HUES48 (cell line): ENCODE measurements around the gene FOXQ1.

ENCODE experiments used
- H3K27ac ChIP-seq: one replicate; pipeline ENCODE4 v1.7.0; 2013; ENCODE audit warnings: low read depth, low read length, inconsistent platforms
- H3K27me3 ChIP-seq: 2 replicates; pipeline ENCODE4 v1.6.1; 2013; ENCODE audit warnings: mild to moderate bottlenecking, low read length; ENCODE audit not compliant: control insufficient read depth, insufficient read depth
- H3K36me3 ChIP-seq: 2 replicates; pipeline ENCODE4 v1.6.1; 2013; ENCODE audit warnings: low read length; ENCODE audit not compliant: control insufficient read depth, insufficient read depth
- H3K4me1 ChIP-seq: 2 replicates; pipeline ENCODE4 v1.6.1; 2013; ENCODE audit warnings: mild to moderate bottlenecking, low read length; ENCODE audit not compliant: control insufficient read depth, insufficient read depth
- H3K4me3 ChIP-seq: 2 replicates; pipeline ENCODE4 v1.5.1; 2013; ENCODE audit warnings: mild to moderate bottlenecking, low read depth, low read length
- H3K9ac ChIP-seq: 2 replicates; pipeline ENCODE4 v1.6.1; 2013; ENCODE audit warnings: mild to moderate bottlenecking, low read depth, low read length, moderate library complexity
- H3K9me3 ChIP-seq: 2 replicates; pipeline ENCODE4 v1.6.1; 2013; ENCODE audit warnings: low read length; ENCODE audit not compliant: control insufficient read depth, insufficient read depth

FOXQ1 gene

DNA sequence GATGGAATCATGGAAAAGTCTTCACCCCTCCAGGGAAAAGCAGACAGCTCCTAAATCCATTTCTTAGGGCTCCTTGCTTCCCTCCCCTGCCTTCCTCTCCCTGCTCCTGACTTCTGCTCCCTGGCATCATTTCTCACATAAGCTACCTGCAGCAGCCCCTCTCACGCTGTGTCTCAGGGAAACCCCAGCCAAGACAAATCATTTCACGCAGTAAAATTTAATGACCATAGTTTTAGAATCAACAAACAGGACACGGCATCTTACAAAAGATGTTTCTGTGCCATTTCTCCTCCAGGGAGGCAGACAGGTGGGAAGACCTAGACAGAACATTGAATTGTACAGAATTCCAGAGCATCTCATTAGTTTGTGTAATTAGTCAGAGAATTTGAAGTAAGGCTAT is 16.5 kb upstream of the FOXQ1 start:
- Histone ChIP-seq H3K36me3 (no peaks in the 10 kb centered on the region), H3K9ac (no peak overlapping the region), H3K27me3 (no peaks in the 10 kb centered on the region), H3K4me1 (no peaks in the 10 kb centered on the region), H3K27ac (no peak overlapping the region), H3K9me3 (no peaks in the 10 kb centered on the region), H3K4me3 (no peak overlapping the region)

DNA sequence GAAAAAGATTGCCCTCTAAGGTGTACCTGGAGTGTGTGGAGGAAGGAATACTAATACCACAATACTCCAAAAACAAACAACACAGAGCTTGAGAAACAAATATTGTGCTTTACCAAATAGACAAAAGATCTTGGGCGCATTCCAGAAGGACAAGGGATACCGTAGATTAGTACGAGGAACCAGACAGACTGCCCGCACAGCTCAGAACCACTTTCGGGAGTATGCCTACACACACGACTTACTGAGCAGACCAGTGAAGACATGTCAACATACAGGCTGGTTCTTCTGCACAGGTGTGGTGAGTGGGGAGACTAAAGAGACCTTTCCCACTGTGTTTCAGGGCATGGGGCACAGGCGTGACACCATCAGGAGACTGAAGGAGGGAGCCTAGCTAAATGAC is 15.8 kb upstream of the FOXQ1 start:
- H3K4me1 ChIP-seq, result no peaks in the 10 kb centered on the region
- H3K9me3 ChIP-seq, result no peaks in the 10 kb centered on the region
- H3K9ac ChIP-seq, result no peak overlapping the region
- H3K27ac ChIP-seq, result no peak overlapping the region
- no peaks in the 10 kb centered on the region for H3K36me3 ChIP-seq
- no peak overlapping the region for H3K4me3 ChIP-seq
- no peaks in the 10 kb centered on the region for H3K27me3 ChIP-seq

DNA sequence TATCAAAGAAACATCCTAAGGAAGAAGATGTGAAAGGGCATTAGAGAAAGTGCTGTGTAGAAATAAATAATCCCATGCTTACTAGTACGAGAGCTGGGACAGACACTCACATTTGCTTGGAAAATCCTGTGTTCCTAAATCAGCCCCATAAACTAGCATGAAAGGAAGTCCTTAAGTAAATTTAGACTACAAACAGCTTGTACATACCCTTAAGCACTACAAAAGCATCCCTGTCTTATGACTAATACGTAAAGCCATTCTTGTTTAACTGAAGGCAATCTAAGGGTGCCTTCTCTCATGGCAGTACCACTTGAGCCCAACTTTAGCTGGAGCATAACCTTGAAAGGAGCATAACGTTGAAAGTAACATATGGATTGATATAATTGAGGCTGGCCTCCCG is 15.4 kb upstream of the FOXQ1 start:
- no peaks in the 10 kb centered on the region for H3K4me1 ChIP-seq

DNA sequence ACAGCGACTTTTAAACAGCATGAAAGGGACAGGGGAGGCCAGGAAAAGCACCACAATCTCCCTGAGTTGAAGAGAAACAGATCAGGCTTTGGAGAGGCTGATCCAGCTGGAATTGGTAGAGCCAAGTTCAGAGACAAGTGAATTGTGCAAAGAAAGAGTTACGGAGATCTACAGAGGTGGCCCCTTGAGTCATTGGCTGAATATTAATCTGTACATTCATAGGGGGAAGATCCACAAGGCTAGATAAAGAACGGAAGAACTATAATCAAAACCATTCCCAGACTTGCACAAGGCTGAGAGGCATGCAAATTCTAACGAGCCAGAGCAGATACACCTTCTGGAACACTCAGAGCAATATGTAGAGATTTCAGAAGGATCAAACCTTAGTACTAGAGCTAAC is 14.2 kb upstream of the FOXQ1 start:
- no peaks in the 10 kb centered on the region for H3K36me3 ChIP-seq
- no peaks in the 10 kb centered on the region for H3K27me3 ChIP-seq
- H3K9ac ChIP-seq, result no peak overlapping the region
- no peaks in the 10 kb centered on the region for H3K4me1 ChIP-seq
- no peaks in the 10 kb centered on the region for H3K9me3 ChIP-seq
- no peak overlapping the region for H3K27ac ChIP-seq
- H3K4me3 ChIP-seq, result no peak overlapping the region

More for the DNA sequence above, 15.4 kb upstream of the FOXQ1 start:
- H3K9me3 ChIP-seq, result no peaks in the 10 kb centered on the region
- no peak overlapping the region for H3K27ac ChIP-seq
- no peak overlapping the region for H3K9ac ChIP-seq
- H3K36me3 ChIP-seq, result no peaks in the 10 kb centered on the region
- no peaks in the 10 kb centered on the region for H3K27me3 ChIP-seq
- H3K4me3 ChIP-seq, result no peak overlapping the region

DNA sequence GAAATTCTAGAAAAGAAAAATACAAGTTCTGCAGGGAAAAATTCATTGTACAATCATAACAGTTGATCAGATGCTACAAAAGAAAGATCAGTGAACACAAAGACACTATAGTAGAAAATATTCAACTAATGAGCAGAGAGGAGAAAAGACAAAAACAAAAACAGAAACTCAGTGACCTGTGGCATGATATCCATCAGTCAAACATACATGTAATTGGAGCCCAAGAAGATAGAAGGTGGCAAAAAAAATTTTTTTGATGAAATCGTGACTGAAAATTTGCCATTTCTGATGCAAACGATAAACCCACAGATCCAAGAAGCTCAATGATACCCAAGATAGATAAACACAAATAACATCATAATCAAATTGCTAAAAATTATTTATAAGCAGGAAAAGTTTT is 13.1 kb upstream of the FOXQ1 start:
- H3K27ac ChIP-seq, result no peak overlapping the region
- no peak overlapping the region for H3K9ac ChIP-seq
- H3K9me3 ChIP-seq, result no peaks in the 10 kb centered on the region
- H3K4me1 ChIP-seq, result no peaks in the 10 kb centered on the region
- H3K36me3 ChIP-seq, result no peaks in the 10 kb centered on the region
- no peak overlapping the region for H3K4me3 ChIP-seq
- H3K27me3 ChIP-seq, result no peaks in the 10 kb centered on the region

DNA sequence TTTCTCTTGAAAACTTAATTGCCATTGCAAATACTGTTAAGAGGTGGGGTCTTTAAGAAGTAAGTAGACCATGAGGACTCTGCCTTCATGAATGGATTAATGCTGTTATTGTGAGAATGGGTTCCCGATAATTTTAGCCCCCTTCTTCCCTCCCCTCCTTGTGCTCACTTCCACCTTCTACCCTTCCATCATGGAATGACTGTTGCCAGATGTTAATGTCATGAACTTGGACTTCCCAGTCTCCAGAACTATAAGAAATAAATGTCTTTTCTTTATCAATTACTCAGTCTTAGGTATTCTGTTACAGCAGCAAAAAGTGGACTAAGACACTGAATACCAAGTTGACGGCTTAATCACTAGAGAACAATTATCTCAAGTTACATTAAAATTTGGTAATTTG is 5.8 kb upstream of the FOXQ1 start:
- Histone ChIP-seq H3K36me3 (no peaks in the 10 kb centered on the region), H3K27ac (no peak overlapping the region), H3K27me3 (peaks cover 50% of the 10 kb centered on the region)

DNA sequence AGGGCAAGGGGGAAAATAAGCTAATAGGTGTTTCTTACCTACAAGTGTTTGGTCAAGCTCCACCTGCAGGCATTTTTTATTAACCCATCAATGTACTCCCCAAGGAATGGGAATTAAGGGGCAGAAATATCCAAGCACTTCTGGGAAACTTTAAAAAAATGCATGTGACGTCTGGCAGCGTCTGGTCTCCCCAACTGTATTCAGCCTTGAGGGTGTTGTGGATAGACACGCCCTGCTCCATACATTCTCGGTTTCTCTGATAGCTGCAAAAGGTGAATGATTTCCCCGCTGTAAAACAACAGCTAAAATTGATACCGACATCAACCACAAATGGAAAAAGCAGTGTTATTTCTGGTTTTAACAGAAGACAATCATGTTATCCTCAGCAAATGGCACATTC is 2.5 kb upstream of the FOXQ1 start:
- Histone ChIP-seq H3K36me3 (no peaks in the 10 kb centered on the region), H3K9me3 (no peaks in the 10 kb centered on the region; the same call in 1 of the 2 replicates), H3K4me3 (no peak overlapping the region), H3K9ac (no peak overlapping the region), H3K27ac (no peak overlapping the region), H3K4me1 (peaks cover 3% of the 10 kb centered on the region; the same call in 1 of the 2 replicates), H3K27me3 (peaks cover 82% of the 10 kb centered on the region)

More for the DNA sequence above, 5.8 kb upstream of the FOXQ1 start:
- Histone ChIP-seq H3K9me3 (no peaks in the 10 kb centered on the region; the same call in 1 of the 2 replicates), H3K4me3 (no peak overlapping the region), H3K9ac (no peak overlapping the region), H3K4me1 (peaks cover 3% of the 10 kb centered on the region; the same call in 1 of the 2 replicates)

DNA sequence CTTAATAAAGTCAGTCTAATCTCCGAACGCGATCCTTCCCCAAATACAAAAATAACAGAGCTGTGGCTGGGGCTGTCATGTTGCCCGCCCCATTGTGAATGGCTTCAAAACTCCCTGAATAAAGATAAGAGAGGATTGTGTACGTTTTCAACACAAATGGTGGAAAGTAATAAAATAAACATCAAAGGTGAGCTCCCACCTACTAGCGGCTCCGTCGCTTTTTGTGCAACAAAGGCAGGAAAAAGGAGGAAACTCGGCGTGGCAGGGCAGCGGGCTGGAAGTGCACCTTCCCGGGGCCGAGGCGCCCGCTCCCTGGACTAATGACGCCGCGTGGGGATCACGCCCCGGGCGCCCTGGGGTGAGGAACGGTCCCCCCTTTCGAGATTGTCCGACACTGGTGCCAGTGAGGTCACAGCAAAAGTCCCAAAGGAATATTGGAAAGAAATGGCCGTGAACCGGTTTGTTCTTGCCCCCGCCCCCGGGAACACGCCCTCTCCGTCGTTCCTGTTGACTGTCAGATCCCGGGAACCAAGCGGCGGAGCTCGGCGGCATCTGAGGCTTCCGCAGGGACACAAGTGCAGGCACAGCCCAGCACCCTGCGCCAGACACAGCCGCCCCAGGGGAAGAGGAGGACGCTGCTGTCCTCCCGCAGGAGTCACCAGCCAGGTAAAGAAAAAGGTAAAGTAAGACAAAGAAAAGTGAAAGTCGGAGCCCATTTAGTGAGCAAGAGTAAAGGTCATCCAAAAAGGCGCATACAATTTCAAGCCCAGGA is 1.1 kb upstream of the FOXQ1 start:
- peaks cover 96% of the 10 kb centered on the region for H3K27me3 ChIP-seq
- H3K4me3 ChIP-seq, result peak overlapping the region; percentile 48
- H3K9me3 ChIP-seq, result no peaks in the 10 kb centered on the region
- no peaks in the 10 kb centered on the region for H3K36me3 ChIP-seq
- H3K4me1 ChIP-seq, result peaks cover 3% of the 10 kb centered on the region; the same call in 1 of the 2 replicates
- no peak overlapping the region for H3K9ac ChIP-seq
- no peak overlapping the region for H3K27ac ChIP-seq

DNA sequence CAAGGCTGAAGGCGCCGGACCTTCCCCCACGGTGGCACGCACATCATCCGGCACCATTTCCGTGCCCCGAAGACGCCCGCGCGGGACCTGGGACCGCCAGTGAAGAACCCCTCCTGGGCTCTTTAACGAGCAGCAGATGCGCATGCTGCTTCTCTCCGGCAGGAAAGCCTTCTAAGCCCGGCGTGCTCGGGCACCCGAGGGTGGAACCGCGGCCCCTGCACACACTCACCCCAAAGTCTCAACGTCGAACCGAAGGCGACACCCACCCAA is 240 bp downstream of the FOXQ1 start:
- H3K36me3 ChIP-seq, result no peaks in the 10 kb centered on the region
- H3K27ac ChIP-seq, result no peak overlapping the region
- no peaks in the 10 kb centered on the region for H3K9me3 ChIP-seq
- H3K4me1 ChIP-seq, result peaks cover 3% of the 10 kb centered on the region; the same call in 1 of the 2 replicates
- H3K4me3 ChIP-seq, result peak overlapping the region; percentile 48
- H3K9ac ChIP-seq, result no peak overlapping the region
- H3K27me3 ChIP-seq, result peaks cover 96% of the 10 kb centered on the region

DNA sequence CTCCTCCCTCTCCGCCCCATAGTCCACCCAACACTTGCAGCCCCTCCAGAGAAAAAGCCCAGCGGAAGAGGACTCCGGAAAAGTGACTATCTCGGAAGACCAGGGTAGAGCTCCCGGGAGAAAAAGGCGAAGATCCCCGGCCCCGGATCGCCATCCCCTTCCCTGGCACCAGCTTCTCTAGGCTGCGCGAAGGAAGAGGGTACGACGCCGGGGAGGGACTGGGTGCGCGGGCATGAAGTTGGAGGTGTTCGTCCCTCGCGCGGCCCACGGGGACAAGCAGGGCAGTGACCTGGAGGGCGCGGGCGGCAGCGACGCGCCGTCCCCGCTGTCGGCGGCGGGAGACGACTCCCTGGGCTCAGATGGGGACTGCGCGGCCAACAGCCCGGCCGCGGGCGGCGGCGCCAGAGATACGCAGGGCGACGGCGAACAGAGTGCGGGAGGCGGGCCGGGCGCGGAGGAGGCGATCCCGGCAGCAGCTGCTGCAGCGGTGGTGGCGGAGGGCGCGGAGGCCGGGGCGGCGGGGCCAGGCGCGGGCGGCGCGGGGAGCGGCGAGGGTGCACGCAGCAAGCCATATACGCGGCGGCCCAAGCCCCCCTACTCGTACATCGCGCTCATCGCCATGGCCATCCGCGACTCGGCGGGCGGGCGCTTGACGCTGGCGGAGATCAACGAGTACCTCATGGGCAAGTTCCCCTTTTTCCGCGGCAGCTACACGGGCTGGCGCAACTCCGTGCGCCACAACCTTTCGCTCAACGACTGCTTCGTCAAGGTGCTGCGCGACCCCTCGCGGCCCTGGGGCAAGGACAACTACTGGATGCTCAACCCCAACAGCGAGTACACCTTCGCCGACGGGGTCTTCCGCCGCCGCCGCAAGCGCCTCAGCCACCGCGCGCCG is 822 bp downstream of the FOXQ1 start:
- peaks cover 3% of the 10 kb centered on the region; the same call in 1 of the 2 replicates for H3K4me1 ChIP-seq
- peak overlapping the region; percentile 48 for H3K4me3 ChIP-seq
- no peaks in the 10 kb centered on the region for H3K9me3 ChIP-seq
- H3K36me3 ChIP-seq, result no peaks in the 10 kb centered on the region
- no peak overlapping the region for H3K9ac ChIP-seq
- H3K27ac ChIP-seq, result no peak overlapping the region
- H3K27me3 ChIP-seq, result peaks cover 90% of the 10 kb centered on the region

DNA sequence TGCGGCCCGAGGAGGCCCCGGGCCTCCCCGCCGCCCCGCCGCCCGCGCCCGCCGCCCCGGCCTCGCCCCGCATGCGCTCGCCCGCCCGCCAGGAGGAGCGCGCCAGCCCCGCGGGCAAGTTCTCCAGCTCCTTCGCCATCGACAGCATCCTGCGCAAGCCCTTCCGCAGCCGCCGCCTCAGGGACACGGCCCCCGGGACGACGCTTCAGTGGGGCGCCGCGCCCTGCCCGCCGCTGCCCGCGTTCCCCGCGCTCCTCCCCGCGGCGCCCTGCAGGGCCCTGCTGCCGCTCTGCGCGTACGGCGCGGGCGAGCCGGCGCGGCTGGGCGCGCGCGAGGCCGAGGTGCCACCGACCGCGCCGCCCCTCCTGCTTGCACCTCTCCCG is 1.5 kb downstream of the FOXQ1 start:
- Histone ChIP-seq H3K4me1 (peaks cover 3% of the 10 kb centered on the region; the same call in 1 of the 2 replicates), H3K36me3 (no peaks in the 10 kb centered on the region), H3K9ac (no peak overlapping the region), H3K9me3 (no peaks in the 10 kb centered on the region), H3K27ac (no peak overlapping the region), H3K27me3 (peaks cover 88% of the 10 kb centered on the region), H3K4me3 (no peak overlapping the region; the same call in 1 of the 2 replicates)
